IMR-90 (cell line): ENCODE results near the gene ZSCAN4. TPM values are rescaled to one million over a fixed set of nuclear protein-coding genes. Genes with fewer than 3 reads are reported as not detected.

Experiments
- ATAC-seq: fragments of 200-7000 bp; cut with Tn5 transposase; 2 replicates; pipeline ENCODE4 v1.9.1; 2020; ENCODE audit warnings: low read depth, mild to moderate bottlenecking, moderate library complexity
- BruUV-seq: library from RNA; stranded (reverse); fragments of 400-500 nt; replicated peaks from 2 replicates; lab custom pipeline; 2021; lab: Mats Ljungman, UMichigan
- CTCF ChIA-PET: fragments of 300-600 bp; formaldehyde crosslinking; extraction: SDS; loops from one replicate; lab custom pipeline; 2021; ENCODE audit warnings: antibody characterized with exemption; lab: Yijun Ruan, JAX
- POLR2A ChIA-PET: fragments of 300-600 bp; sonication (Branson Sonifier 250); formaldehyde crosslinking; loops from one replicate; lab custom pipeline; 2022; ENCODE audit warnings: antibody characterized with exemption; ENCODE audit not compliant: unreplicated experiment; lab: Charles Lee
- DNase-seq: peaks from one replicate; pipeline ENCODE4 v3.0.0; 2013
- H2AFZ ChIP-seq: replicated peaks from 2 replicates; pipeline ENCODE3; 2013; ENCODE audit warnings: low read length, mild to moderate bottlenecking; ENCODE audit not compliant: poor library complexity
- H2AK5ac ChIP-seq: 2 replicates; pipeline ENCODE4 v1.6.1; 2013; ENCODE audit warnings: low read depth, low read length, inconsistent platforms
- H2AK9ac ChIP-seq: replicated peaks from 2 replicates; pipeline ENCODE3; 2013; ENCODE audit warnings: mild to moderate bottlenecking, low read depth, low read length, moderate library complexity; ENCODE audit not compliant: poor library complexity
- H2BK120ac ChIP-seq: 2 replicates; pipeline ENCODE4 v1.6.1; 2013; ENCODE audit warnings: low read depth, low read length, inconsistent platforms
- H2BK15ac ChIP-seq: 3 replicates; pipeline ENCODE4 v1.6.1; 2013; ENCODE audit warnings: low read depth, low read length, inconsistent platforms
- H2BK20ac ChIP-seq: 2 replicates; pipeline ENCODE4 v1.6.1; 2013; ENCODE audit warnings: low read depth, mild to moderate bottlenecking, inconsistent platforms, low read length, moderate library complexity
- H2BK5ac ChIP-seq: 2 replicates; pipeline ENCODE4 v1.6.1; 2013; ENCODE audit warnings: mild to moderate bottlenecking, low read depth, low read length, inconsistent platforms; ENCODE audit not compliant: poor library complexity, severe bottlenecking
- H3K14ac ChIP-seq: replicated peaks from 2 replicates; pipeline ENCODE4 v1.6.1; 2013; ENCODE audit warnings: low read depth, low read length, inconsistent platforms
- H3K18ac ChIP-seq: 2 replicates; pipeline ENCODE4 v1.6.1; 2013; ENCODE audit warnings: low read depth, low read length, control low read depth
- H3K23ac ChIP-seq: 2 replicates; pipeline ENCODE4 v1.6.1; 2013; ENCODE audit warnings: low read depth, low read length, inconsistent platforms
- H3K27ac ChIP-seq: 2 replicates; pipeline ENCODE4 v1.5.1; 2013; ENCODE audit warnings: mild to moderate bottlenecking, control low read depth, low read length; ENCODE audit not compliant: insufficient read depth
- H3K27me3 ChIP-seq: 2 replicates; pipeline ENCODE4 v1.6.1; 2013; ENCODE audit warnings: low read length; ENCODE audit not compliant: control insufficient read depth, insufficient read depth
- H3K36me3 ChIP-seq: 2 replicates; pipeline ENCODE4 v1.6.1; 2013; ENCODE audit warnings: low read length, mixed read lengths; ENCODE audit not compliant: control insufficient read depth, insufficient read depth
- H3K4ac ChIP-seq: 2 replicates; pipeline ENCODE4 v1.6.1; 2013; ENCODE audit warnings: low read depth, low read length, inconsistent platforms
- H3K4me1 ChIP-seq: 2 replicates; pipeline ENCODE4 v1.6.1; 2013; ENCODE audit warnings: low read length, mixed read lengths; ENCODE audit not compliant: control insufficient read depth, insufficient read depth
- H3K4me2 ChIP-seq: 2 replicates; pipeline ENCODE4 v1.6.1; 2013; ENCODE audit warnings: low read depth, mild to moderate bottlenecking, control low read depth, low read length, moderate library complexity
- H3K4me3 ChIP-seq: 2 replicates; pipeline ENCODE4 v1.5.1; 2013; ENCODE audit warnings: low read depth, mild to moderate bottlenecking, control low read depth, low read length, moderate library complexity; ENCODE audit not compliant: insufficient read depth
- H3K56ac ChIP-seq: 2 replicates; pipeline ENCODE4 v1.6.1; 2013; ENCODE audit warnings: low read length, inconsistent platforms; ENCODE audit not compliant: insufficient read depth; ENCODE audit errors: extremely low read depth
- H3K79me1 ChIP-seq, 2 experiments: 2 replicates each; pipeline ENCODE4 v1.6.1; 2013; ENCODE audit warnings: low read length in 2 of 2, inconsistent platforms in 1 of 2, low read depth in 1 of 2
- H3K9ac ChIP-seq: 2 replicates; pipeline ENCODE4 v1.6.1; 2013; ENCODE audit warnings: low read depth, low read length, control low read depth
- H3K9me1 ChIP-seq: 2 replicates; pipeline ENCODE4 v1.6.1; 2013; ENCODE audit warnings: low read length, inconsistent platforms; ENCODE audit not compliant: insufficient read depth
- H3K9me3 ChIP-seq: 2 replicates; pipeline ENCODE4 v1.6.1; 2013; ENCODE audit warnings: low read length; ENCODE audit not compliant: control insufficient read depth, insufficient read depth
- H4K20me1 ChIP-seq: 2 replicates; pipeline ENCODE4 v1.6.1; 2013; ENCODE audit warnings: low read length, inconsistent platforms; ENCODE audit not compliant: insufficient read depth
- H4K5ac ChIP-seq: 2 replicates; pipeline ENCODE4 v1.6.1; 2013; ENCODE audit warnings: mild to moderate bottlenecking, low read depth, low read length, control low read depth
- H4K8ac ChIP-seq, 2 experiments: 2 replicates each; pipeline ENCODE4 v1.6.1; 2013; ENCODE audit warnings: low read depth in 2 of 2, low read length in 2 of 2, control low read depth in 1 of 2, inconsistent platforms in 1 of 2
- H4K91ac ChIP-seq: 2 replicates; pipeline ENCODE4 v1.6.1; 2013; ENCODE audit warnings: low read depth, low read length, inconsistent platforms; ENCODE audit not compliant: insufficient read depth
- BHLHE40 ChIP-seq: fragments of 150-350 bp; IDR thresholded peaks from 2 replicates; pipeline ENCODE4 v1.6.1; 2016; ENCODE audit warnings: mild to moderate bottlenecking, low read depth, low read length
- WGBS, 2 experiments: methylation state at CpG; one replicate each; pipeline versions ENCODE4 v1.1.5 to v1.1.7; 2013; ENCODE audit warnings: missing lambda C conversion rate in 2 of 2; ENCODE audit not compliant: insufficient read length in 1 of 2; ENCODE audit errors: extremely low coverage in 2 of 2; 5-methylcytosine and 5-hydroxymethylcytosine counted together
- dilution Hi-C: fragments of 300-500 bp; cut with HindIII; formaldehyde crosslinking; loops from one replicate; pipeline ENCODE4 v1.14.3; 2018; ENCODE audit warnings: low sequenced_read_pairs; ENCODE audit not compliant: unreplicated experiment
- in situ Hi-C: fragments of 300-500 bp; cut with MboI; formaldehyde crosslinking; loops from 3 replicates; pipeline ENCODE4 v1.14.3; 2019; ENCODE audit warnings: low sequenced_read_pairs, inconsistent platforms, mixed read lengths
- intact Hi-C: fragments of 100-400 bp; cut with micrococcal nuclease; formaldehyde crosslinking; loops from 2 replicates; pipeline ENCODE4 v1.10.0; 2022
- polyA plus RNA-seq, 3 experiments: library from polyadenylated mRNA; depleted of rRNA; stranded (reverse); fragments of >200 nt; gene quantifications; 2 replicates each; pipeline ENCODE4 v1.2.3, GENCODE V29; 2012; ENCODE audit warnings: low replicate concordance in 1 of 3
- total RNA-seq: library from RNA; depleted of rRNA; stranded (reverse); fragments of >200 nt; gene quantifications from 2 replicates; pipeline ENCODE4 v1.2.3, GENCODE V29; 2012

ZSCAN4 gene
- total and polyA plus RNA-seq, 2 of the 4 experiments (the other 2 are of a cell fraction), result not detected

DNA sequence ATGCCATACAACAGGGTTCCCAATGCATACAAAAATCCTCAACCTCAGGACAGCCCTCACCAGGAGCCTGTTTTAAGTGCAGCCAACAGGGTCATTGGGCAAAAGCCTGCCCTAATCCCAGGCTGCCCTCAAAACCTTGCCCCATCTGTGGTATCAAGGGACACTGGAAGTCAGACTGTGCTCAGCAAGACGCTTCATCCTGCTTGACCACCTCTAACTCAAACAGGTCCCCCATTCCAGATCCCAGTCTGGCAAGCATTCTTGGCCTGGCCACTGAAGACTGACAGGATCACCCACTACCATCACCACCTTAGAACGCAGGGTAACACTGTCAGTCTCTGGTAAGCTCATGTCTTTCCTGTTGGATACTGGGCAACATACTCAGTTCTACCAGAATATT, 15.0 kb upstream of the ZSCAN4 start:
- no peak overlapping the region for H2AFZ ChIP-seq
- H3K9ac ChIP-seq, result no peak overlapping the region
- no peak for DNase-seq
- H3K56ac ChIP-seq, result no peak overlapping the region
- H2BK120ac ChIP-seq, result no peak overlapping the region
- no peak for ATAC-seq
- ChIA-PET CTCF (no interaction called here), POLR2A (no interaction called here)
- H3K4ac ChIP-seq, result no peak overlapping the region
- no TSS peak for BruUV-seq
- H3K23ac ChIP-seq, result no peak overlapping the region
- no peaks in the 10 kb centered on the region for H3K79me1 ChIP-seq
- H2AK9ac ChIP-seq, result no peak overlapping the region
- H2BK15ac ChIP-seq, result no peak overlapping the region
- H3K27ac ChIP-seq, result no peak overlapping the region
- H3K9me1 ChIP-seq, result no peaks in the 10 kb centered on the region
- no peak overlapping the region for H3K4me2 ChIP-seq
- in situ Hi-C loops (no loop called here), dilution Hi-C loops (no loop called here), intact Hi-C loops (no loop called here)
- H4K8ac ChIP-seq, result no peak overlapping the region
- peaks cover 9% of the 10 kb centered on the region for H3K9me3 ChIP-seq
- no peak overlapping the region for H2BK20ac ChIP-seq
- no peak overlapping the region for H2AK5ac ChIP-seq
- H3K4me1 ChIP-seq, result no peaks in the 10 kb centered on the region
- H3K14ac ChIP-seq, result no peak overlapping the region
- no peak for TF ChIP-seq BHLHE40
- H3K18ac ChIP-seq, result no peak overlapping the region
- H4K5ac ChIP-seq, result no peak overlapping the region
- no peaks in the 10 kb centered on the region for H4K20me1 ChIP-seq
- no peaks in the 10 kb centered on the region for H3K36me3 ChIP-seq
- no peak overlapping the region for H3K4me3 ChIP-seq
- WGBS, 2 experiments, result no CpG with 5 or more reads among the region's 2 CpGs
- H3K27me3 ChIP-seq, result no peaks in the 10 kb centered on the region
- no peak overlapping the region for H2BK5ac ChIP-seq
- H4K91ac ChIP-seq, result no peak overlapping the region
